Measurements from ENCODE around the gene SLC2A6.

Gene SLC2A6

GRCh38 chr9:133476036-133476931 is 2.6 kb downstream of the SLC2A6 start:
- H4K20me1 ChIP-seq (ENCODE audit: insufficient read depth), result no peaks in the 10 kb centered on the region
- H3K4me3 ChIP-seq (IDR thresholded peaks at IDR 0.05; ENCODE audit: insufficient read depth, low read depth, low read length), result no peak overlapping the region
- H3K79me2 ChIP-seq (ENCODE audit: insufficient read depth, low read depth), result no peaks in the 10 kb centered on the region
- no peak overlapping the region for H2AFZ ChIP-seq (ENCODE audit: low read depth)
- no peak overlapping the region for H3K4me2 ChIP-seq
- H3K36me3 ChIP-seq (ENCODE audit: insufficient read depth), result no peaks in the 10 kb centered on the region
- no peak overlapping the region for H3K9ac ChIP-seq
- no peak for TF ChIP-seq CTCF (conservative IDR thresholded peaks at IDR 0.05; ENCODE audit: low read depth, low read length)
- peaks cover 62% of the 10 kb centered on the region; the same call in 1 of the 2 replicates for H3K27me3 ChIP-seq (ENCODE audit: insufficient read depth, low read depth)
- no peaks in the 10 kb centered on the region for H3K4me1 ChIP-seq (ENCODE audit: low read depth, poor library complexity, severe bottlenecking)
- no peak overlapping the region for H3K27ac ChIP-seq

- Histone ChIP-seq H2AFZ (ENCODE audit: low read depth) (no peak overlapping the region), H3K4me3 (IDR thresholded peaks at IDR 0.05; ENCODE audit: insufficient read depth, low read depth, low read length) (no peak overlapping the region), H3K27ac (no peak overlapping the region), H3K4me1 (ENCODE audit: low read depth, poor library complexity, severe bottlenecking) (no peaks in the 10 kb centered on the region), H3K36me3 (ENCODE audit: insufficient read depth) (no peaks in the 10 kb centered on the region), H3K4me2 (no peak overlapping the region), H3K9ac (no peak overlapping the region), H3K27me3 (ENCODE audit: insufficient read depth, low read depth) (peaks cover 59% of the 10 kb centered on the region; the same call in 1 of the 2 replicates), H3K79me2 (ENCODE audit: insufficient read depth, low read depth) (no peaks in the 10 kb centered on the region), H4K20me1 (ENCODE audit: insufficient read depth) (no peaks in the 10 kb centered on the region)
- no peak for TF ChIP-seq CTCF (conservative IDR thresholded peaks at IDR 0.05; ENCODE audit: low read depth, low read length)
Observed at GRCh38 chr9:133475292-133476012, 3.4 kb downstream of the SLC2A6 start.

- no peaks in the 10 kb centered on the region for H3K4me1 ChIP-seq (ENCODE audit: low read depth, poor library complexity, severe bottlenecking)
- H3K79me2 ChIP-seq (ENCODE audit: insufficient read depth, low read depth), result no peaks in the 10 kb centered on the region
- H4K20me1 ChIP-seq (ENCODE audit: insufficient read depth), result no peaks in the 10 kb centered on the region
Observed at GRCh38 chr9:133474853-133475252, 4.0 kb downstream of the SLC2A6 start.

GRCh38 chr9:133474215-133474614 is 4.7 kb downstream of the SLC2A6 start:
- H3K27ac ChIP-seq, result no peak overlapping the region
- H4K20me1 ChIP-seq (ENCODE audit: insufficient read depth), result no peaks in the 10 kb centered on the region
- H2AFZ ChIP-seq (ENCODE audit: low read depth), result no peak overlapping the region
- TF ChIP-seq CTCF (conservative IDR thresholded peaks at IDR 0.05; ENCODE audit: low read depth, low read length), result no peak
- H3K27me3 ChIP-seq (ENCODE audit: insufficient read depth, low read depth), result peaks cover 55% of the 10 kb centered on the region
- H3K4me2 ChIP-seq, result no peak overlapping the region
- no peaks in the 10 kb centered on the region for H3K36me3 ChIP-seq (ENCODE audit: insufficient read depth)
- H3K4me3 ChIP-seq (IDR thresholded peaks at IDR 0.05; ENCODE audit: insufficient read depth, low read depth, low read length), result no peak overlapping the region
- H3K4me1 ChIP-seq (ENCODE audit: low read depth, poor library complexity, severe bottlenecking), result no peaks in the 10 kb centered on the region
- no peaks in the 10 kb centered on the region for H3K79me2 ChIP-seq (ENCODE audit: insufficient read depth, low read depth)
- no peak overlapping the region for H3K9ac ChIP-seq

More at GRCh38 chr9:133474853-133475252, 4.0 kb downstream of the SLC2A6 start:
- peaks cover 56% of the 10 kb centered on the region; the same call in 1 of the 2 replicates for H3K27me3 ChIP-seq (ENCODE audit: insufficient read depth, low read depth)
- H2AFZ ChIP-seq (ENCODE audit: low read depth), result no peak overlapping the region
- TF ChIP-seq CTCF (conservative IDR thresholded peaks at IDR 0.05; ENCODE audit: low read depth, low read length), result no peak
- H3K4me2 ChIP-seq, result no peak overlapping the region
- no peak overlapping the region for H3K9ac ChIP-seq
- no peaks in the 10 kb centered on the region for H3K36me3 ChIP-seq (ENCODE audit: insufficient read depth)
- no peak overlapping the region for H3K4me3 ChIP-seq (IDR thresholded peaks at IDR 0.05; ENCODE audit: insufficient read depth, low read depth, low read length)
- no peak overlapping the region for H3K27ac ChIP-seq

Measured in KMS-11 (cell line).